ENCODE results near the gene CUL7. TPM values are rescaled to one million over a fixed set of nuclear protein-coding genes. Genes with fewer than 3 reads are reported as not detected.

The CUL7 gene
- total and polyA plus RNA-seq, 2 donors (not counting 1 experiment from before 2014, with no cell fraction given): 17.4 to 21.4 TPM

- H3K36me3 ChIP-seq (replicated peaks in 1 of 2; ENCODE audit: control extremely low read depth in 1 of 2, control insufficient read depth in 1 of 2, extremely low read depth in 1 of 2, insufficient read depth in 2 of 2, low read length in 1 of 2): peaks cover 0 to 3% of the 10 kb centered on the region in 2 experiments
- no peak overlapping the region for H3K4me3 ChIP-seq (ENCODE audit: control extremely low read depth in 1 of 5, extremely low read depth in 1 of 5, insufficient read depth in 1 of 5, low read depth in 2 of 5, low read length in 4 of 5)
- H3K4me1 ChIP-seq (ENCODE audit: control insufficient read depth in 2 of 2, insufficient read depth in 2 of 2, low read length in 2 of 2): peaks cover 14 to 15% of the 10 kb centered on the region in 2 donors
- no peak overlapping the region for H3K9ac ChIP-seq (ENCODE audit: low read length)
- H3K9me3 ChIP-seq (ENCODE audit: control extremely low read depth in 1 of 3, control insufficient read depth in 2 of 3, insufficient read depth in 1 of 3, low read length in 2 of 3): peaks cover 0 to 4% (median 0%) of the 10 kb centered on the region in 3 donors
- peak overlapping the region; percentile 13 for H3K4me3 Mint-ChIP-seq
- POLR2A ChIA-PET: no interaction called here
- no peak overlapping the region for H3K27ac ChIP-seq (ENCODE audit: low read length in 2 of 2)
- DNase-seq (no peak), ATAC-seq (ENCODE audit: low read depth) (no peak)
- H2AFZ ChIP-seq (ENCODE audit: insufficient read depth, low read depth, low read length, poor library complexity, severe bottlenecking): no peak overlapping the region
- peaks cover 0 to 26% (median 10%) of the 10 kb centered on the region in 4 experiments for H3K27me3 ChIP-seq (replicated peaks in 1 of 4; ENCODE audit: control extremely low read depth in 1 of 4, control insufficient read depth in 3 of 4, insufficient read depth in 4 of 4, low read length in 3 of 4)
- no peak for TF ChIP-seq EZH2 (IDR thresholded peaks at IDR 0.05; ENCODE audit: borderline replicate concordance, insufficient read depth, low read depth, low read length, poor library complexity, severe bottlenecking)
- TF ChIP-seq CTCF (IDR thresholded peaks at IDR 0.05): no peak
- H3K27me3 Mint-ChIP-seq: peaks cover 33% of the 10 kb centered on the region
- H3K4me1 Mint-ChIP-seq: peaks cover 12% of the 10 kb centered on the region
- intact Hi-C loops (cut with micrococcal nuclease): no loop called here
- H4K20me1 ChIP-seq (ENCODE audit: control insufficient read depth, insufficient read depth, low read length, poor library complexity, severe bottlenecking): no peaks in the 10 kb centered on the region
- CTCF ChIA-PET: no interaction called here
- no peaks in the 10 kb centered on the region for H3K9me3 Mint-ChIP-seq (ENCODE audit: insufficient read depth)
- no peak overlapping the region for H3K4me2 ChIP-seq (replicated peaks; ENCODE audit: low read depth, low read length, poor library complexity, severe bottlenecking)
- WGBS (ENCODE audit: insufficient coverage): 94% methylated on average over 6 of the region's 6 CpGs
- no peaks in the 10 kb centered on the region for H3K79me2 ChIP-seq (ENCODE audit: control insufficient read depth, insufficient read depth, low read length)
- no peak overlapping the region for H3K27ac Mint-ChIP-seq
Measured at GRCh38 chr6:43077981-43078511, 24.4 kb upstream of the CUL7 start.

DNA sequence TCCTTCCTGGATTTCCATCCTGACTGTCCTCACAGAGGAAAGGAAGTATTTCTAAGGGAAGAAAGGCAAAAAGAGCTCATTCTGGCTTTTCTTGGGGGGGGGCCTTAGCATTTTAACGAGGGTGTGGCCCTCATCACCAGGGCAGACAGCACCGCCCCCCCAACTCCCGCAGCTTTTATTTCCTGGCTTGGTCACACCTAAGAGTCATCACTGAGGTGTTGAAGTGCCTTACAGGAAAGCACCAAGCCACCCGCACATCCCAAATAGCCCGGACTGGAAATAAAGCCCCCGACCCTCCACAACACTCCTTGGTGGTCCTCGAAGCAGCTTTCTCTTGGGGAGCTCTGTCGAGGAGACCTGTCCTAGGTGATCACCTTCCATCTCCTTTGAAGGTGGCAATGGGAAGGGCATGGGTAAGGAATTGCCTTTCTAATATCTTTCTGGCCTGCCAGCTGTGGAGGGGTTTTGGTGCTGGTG is 23.7 kb upstream of the CUL7 start:
- no peak for ATAC-seq (ENCODE audit: low read depth)
- peaks cover 12% of the 10 kb centered on the region for H3K4me1 Mint-ChIP-seq
- intact Hi-C loops (cut with micrococcal nuclease): no loop called here
- Histone ChIP-seq H3K36me3 (replicated peaks in 1 of 2; ENCODE audit: control extremely low read depth in 1 of 2, control insufficient read depth in 1 of 2, extremely low read depth in 1 of 2, insufficient read depth in 2 of 2, low read length in 1 of 2) (peaks cover under 1 to 3% of the 10 kb centered on the region in 2 experiments), H3K4me2 (replicated peaks; ENCODE audit: low read depth, low read length, poor library complexity, severe bottlenecking) (peak overlapping the region; percentile 87), H3K4me1 (ENCODE audit: control insufficient read depth in 2 of 2, insufficient read depth in 2 of 2, low read length in 2 of 2) (peaks cover 14 to 15% of the 10 kb centered on the region in 2 donors), H3K9me3 (ENCODE audit: control extremely low read depth in 1 of 3, control insufficient read depth in 2 of 3, insufficient read depth in 1 of 3, low read length in 2 of 3) (peaks cover 0 to 4% (median 0%) of the 10 kb centered on the region in 3 donors), H4K20me1 (ENCODE audit: control insufficient read depth, insufficient read depth, low read length, poor library complexity, severe bottlenecking) (no peaks in the 10 kb centered on the region), H3K9ac (ENCODE audit: low read length) (peak overlapping the region; percentile 45), H2AFZ (ENCODE audit: insufficient read depth, low read depth, low read length, poor library complexity, severe bottlenecking) (peak overlapping the region; percentile 68), H3K79me2 (ENCODE audit: control insufficient read depth, insufficient read depth, low read length) (no peaks in the 10 kb centered on the region), H3K27ac (ENCODE audit: low read length in 2 of 2) (no peak overlapping the region), H3K4me3 (ENCODE audit: control extremely low read depth in 1 of 5, extremely low read depth in 1 of 5, insufficient read depth in 1 of 5, low read depth in 2 of 5, low read length in 4 of 5) (peak overlapping the region in 1 of 5 experiments; percentile 52), H3K27me3 (replicated peaks in 1 of 4; ENCODE audit: control extremely low read depth in 1 of 4, control insufficient read depth in 3 of 4, insufficient read depth in 4 of 4, low read length in 3 of 4) (peaks cover 0 to 26% (median 10%) of the 10 kb centered on the region in 4 experiments)
- H3K27ac Mint-ChIP-seq: no peak overlapping the region
- TF ChIP-seq EZH2 (IDR thresholded peaks at IDR 0.05; ENCODE audit: borderline replicate concordance, insufficient read depth, low read depth, low read length, poor library complexity, severe bottlenecking) (no peak), CTCF (IDR thresholded peaks at IDR 0.05) (no peak)
- no peaks in the 10 kb centered on the region for H3K9me3 Mint-ChIP-seq (ENCODE audit: insufficient read depth)
- ChIA-PET CTCF (interaction anchor here (1.0 kb wide), 1 partner anchor 67 kb away, joined by 3 read pairs; no protein-coding TSS in a partner anchor), POLR2A (no interaction called here)
- peaks cover 30% of the 10 kb centered on the region for H3K27me3 Mint-ChIP-seq
- DNase-seq: no peak
- H3K4me3 Mint-ChIP-seq: peak overlapping the region; percentile 74
- WGBS (ENCODE audit: insufficient coverage): 54% methylated on average over 4 of the region's 8 CpGs

Data from B cell (primary cell).